HCT116 (cell line): ENCODE results near the gene MZT2B. TPM values are rescaled to one million over a fixed set of nuclear protein-coding genes. Genes with fewer than 3 reads are reported as not detected.
"Not testable (repeated sequence)": the region's sequence is repeated elsewhere in the genome, so short reads cannot be mapped to it uniquely, and the experiment has no call there.

Experiments used
- ATAC-seq: fragments of 200-7000 bp; cut with Tn5 transposase; 2 replicates; pipeline ENCODE4 v1.9.1; 2020; ENCODE audit warnings: mild to moderate bottlenecking, moderate library complexity
- BruUV-seq: library from RNA; stranded (reverse); fragments of 400-500 nt; replicated peaks from 2 replicates; lab custom pipeline; 2021; lab: Mats Ljungman, UMichigan
- CTCF ChIA-PET: fragments of 300-600 bp; sonication (Branson Sonifier 250); formaldehyde crosslinking; loops from one replicate; lab custom pipeline; 2021; ENCODE audit warnings: antibody characterized with exemption; lab: Charles Lee
- POLR2A ChIA-PET: fragments of 300-600, 350-600 bp; sonication (Branson Sonifier 250); formaldehyde crosslinking; loops from one replicate; lab custom pipeline; 2021; ENCODE audit warnings: antibody characterized with exemption; lab: Charles Lee
- RAD21 ChIA-PET, 2 experiments: fragments of 300-600 bp; sonication (Branson Sonifier 250); formaldehyde crosslinking; loops; one replicate each; lab custom pipeline; 2023; ENCODE audit warnings: low total read pairs in 2 of 2; ENCODE audit not compliant: uncharacterized antibody in 2 of 2, unreplicated experiment in 2 of 2, low non-redundant PET in 1 of 2; lab: Charles Lee
- DNase-seq: peaks from one replicate; pipeline ENCODE4 v3.0.0-alpha.2; 2010; ENCODE audit warnings: low read depth, low spot score
- H2AFZ ChIP-seq: fragments of 200-600 bp; shearing (Covaris generic), sonication (generic); 2 replicates; pipeline ENCODE4 v1.6.1; 2017; ENCODE audit warnings: low read depth, mixed run types, mixed read lengths, antibody characterized with exemption, low read length; ENCODE audit not compliant: poor library complexity, severe bottlenecking
- H3K27ac ChIP-seq: 2 replicates; pipeline ENCODE4 v1.5.1; 2012; ENCODE audit warnings: low read depth, low read length
- H3K27me3 ChIP-seq: fragments of 200-600 bp; sonication (generic); 2 replicates; pipeline ENCODE4 v1.6.1; 2016; ENCODE audit warnings: mixed run types, low read length, mixed read lengths; ENCODE audit not compliant: insufficient read depth
- H3K36me3 ChIP-seq, 2 experiments: fragments of 200-500 bp in 1 of 2; fragments of 200-600 bp in 1 of 2; sonication (Bioruptor generic) in 1 of 2; sonication (generic) in 1 of 2; 2 replicates each; pipeline versions ENCODE4 v1.5.1 to v1.6.1; 2014 to 2016; ENCODE audit warnings: low read length in 2 of 2, inconsistent platforms in 1 of 2, mixed read lengths in 1 of 2, mixed run types in 1 of 2; ENCODE audit not compliant: insufficient read depth in 2 of 2, control insufficient read depth in 1 of 2
- H3K4me1 ChIP-seq, 2 experiments: fragments of 200-600 bp in 1 of 2; sonication (generic) in 1 of 2; 2 replicates each; pipeline versions ENCODE4 v1.5.1 to v1.6.1; 2012 to 2017; ENCODE audit warnings: low read length in 2 of 2, inconsistent platforms in 1 of 2, mild to moderate bottlenecking in 1 of 2, mixed read lengths in 1 of 2, mixed run types in 1 of 2, moderate library complexity in 1 of 2; ENCODE audit not compliant: insufficient read depth in 2 of 2, control insufficient read depth in 1 of 2
- H3K4me2 ChIP-seq: fragments of 200-600 bp; sonication (generic); 2 replicates; pipeline ENCODE4 v1.6.1; 2017; ENCODE audit warnings: mixed run types, low read length, mixed read lengths
- H3K4me3 ChIP-seq, 2 experiments: fragments of 200-600 bp in 1 of 2; sonication (generic) in 1 of 2; replicated peaks in 1 of 2; 2 replicates each; pipeline ENCODE4 v1.5.1; 2011 to 2016; ENCODE audit warnings: low read length in 2 of 2, control low read depth in 1 of 2, low read depth in 1 of 2, mild to moderate bottlenecking in 1 of 2, mixed read lengths in 1 of 2, mixed run types in 1 of 2
- H3K79me2 ChIP-seq: fragments of 200-600 bp; sonication (generic); 2 replicates; pipeline ENCODE4 v1.6.1; 2017; ENCODE audit warnings: mild to moderate bottlenecking, mixed run types, low read length, moderate library complexity, mixed read lengths; ENCODE audit not compliant: insufficient read depth
- H3K9ac ChIP-seq: fragments of 200-600 bp; sonication (generic); 2 replicates; pipeline ENCODE4 v1.6.1; 2016; ENCODE audit warnings: low read length, mixed read lengths
- H3K9me2 ChIP-seq: fragments of 200-600 bp; sonication (generic), shearing (Covaris generic); 2 replicates; pipeline ENCODE4 v1.6.1; 2017; ENCODE audit warnings: mixed run types, mild to moderate bottlenecking, moderate library complexity; ENCODE audit not compliant: insufficient read depth
- H3K9me3 ChIP-seq, 2 experiments: fragments of 200-500 bp in 1 of 2; fragments of 200-600 bp in 1 of 2; sonication (Bioruptor generic) in 1 of 2; sonication (generic) in 1 of 2; 2 replicates each; pipeline ENCODE4 v1.6.1; 2014 to 2017; ENCODE audit warnings: low read length in 2 of 2, mixed read lengths in 2 of 2, inconsistent platforms in 1 of 2, low read depth in 1 of 2, mild to moderate bottlenecking in 1 of 2, mixed run types in 1 of 2, moderate library complexity in 1 of 2; ENCODE audit not compliant: control insufficient read depth in 1 of 2, insufficient read depth in 1 of 2
- H4K20me1 ChIP-seq: fragments of 200-600 bp; sonication (generic), shearing (Covaris generic); 2 replicates; pipeline ENCODE4 v1.6.1; 2017; ENCODE audit warnings: mixed run types, mild to moderate bottlenecking, moderate library complexity; ENCODE audit not compliant: insufficient read depth
- intact Hi-C: fragments of 100-400 bp; cut with micrococcal nuclease; formaldehyde crosslinking; loops from 2 replicates; pipeline ENCODE4 v1.10.0; 2022
- total RNA-seq: library from RNA; stranded (reverse); gene quantifications from one replicate; pipeline ENCODE4 v1.2.1, GENCODE V29; 2021; ENCODE audit not compliant: unreplicated experiment

The MZT2B gene
- total RNA-seq, 1 experiment from 2014 or later, result 334 TPM

DNA sequence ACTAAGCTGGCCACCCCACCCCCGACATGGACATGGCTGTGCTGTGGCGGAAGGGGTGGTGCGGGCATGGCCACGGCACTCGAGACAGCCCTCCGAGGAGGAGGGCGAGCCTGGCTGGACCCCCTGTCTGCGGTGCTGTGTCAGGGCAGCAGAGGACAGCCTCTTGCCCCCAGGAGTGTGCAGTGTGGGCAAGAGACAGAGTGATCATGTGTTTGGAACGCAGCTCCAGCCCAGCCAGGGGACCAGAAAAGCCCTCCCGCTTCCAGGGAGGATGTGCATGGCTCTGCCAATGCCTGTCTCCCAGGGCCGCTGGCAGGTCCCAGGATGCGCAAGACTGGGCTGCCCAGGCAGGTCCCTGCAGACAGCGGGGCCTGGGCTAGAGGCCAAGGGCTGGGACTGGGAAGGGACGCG lies 43.2 kb upstream of the MZT2B start:
- H3K27me3 ChIP-seq, H3K27ac ChIP-seq, CTCF ChIA-PET, H3K9me3 ChIP-seq, intact Hi-C loops, H4K20me1 ChIP-seq, H3K4me2 ChIP-seq, H3K9me2 ChIP-seq, H3K4me3 ChIP-seq, BruUV-seq, ATAC-seq, DNase-seq, H3K9ac ChIP-seq, POLR2A ChIA-PET, H3K79me2 ChIP-seq, H3K36me3 ChIP-seq, H2AFZ ChIP-seq, H3K4me1 ChIP-seq, RAD21 ChIA-PET: not testable (repeated sequence)

DNA sequence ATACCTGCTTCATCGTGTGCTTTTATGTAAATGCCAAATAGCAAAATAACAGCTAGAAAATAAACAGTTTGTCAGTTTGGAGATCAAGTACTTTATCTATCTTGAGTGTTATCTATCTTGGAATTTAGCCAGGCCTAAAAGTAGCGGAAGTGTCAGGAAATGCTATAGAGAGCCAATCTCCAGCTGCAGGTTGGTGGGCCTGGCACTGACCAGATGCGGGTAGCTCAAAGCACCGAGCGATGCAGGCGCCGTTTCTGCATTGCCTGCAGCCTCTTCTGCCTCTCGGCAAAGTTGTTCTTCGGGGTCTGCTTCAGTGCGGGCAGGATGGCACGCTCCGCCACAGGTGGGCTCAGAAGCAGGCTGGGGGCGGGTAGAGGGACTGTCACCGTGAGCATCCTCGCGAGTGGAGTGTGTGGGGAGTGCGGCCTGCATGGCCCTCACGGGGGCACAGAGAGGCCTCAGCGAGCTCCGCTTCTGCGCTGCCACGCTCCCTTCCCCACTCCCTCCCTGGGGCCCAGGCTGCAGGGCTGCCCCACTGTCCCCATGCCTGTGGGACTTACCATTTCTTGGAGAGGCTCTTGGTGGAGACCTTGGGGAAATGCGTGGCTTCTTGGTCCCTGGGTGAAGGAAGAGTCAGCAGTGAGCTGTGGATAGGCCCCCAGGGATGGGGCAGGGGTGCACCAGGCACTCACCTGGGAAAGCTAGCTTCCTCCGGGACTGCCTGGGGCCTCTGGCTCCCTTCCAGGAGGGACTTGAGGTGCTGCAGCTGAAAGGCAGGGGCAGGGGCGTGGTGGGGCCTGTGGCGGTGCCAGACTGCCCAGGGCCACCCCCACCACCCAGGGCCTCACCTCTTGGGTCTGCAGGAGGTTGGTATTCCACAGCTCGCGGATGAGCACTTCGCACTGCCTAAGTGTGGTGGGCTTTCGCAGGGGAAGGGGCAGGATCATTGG lies 42.5 kb upstream of the MZT2B start:
- intact Hi-C loops, POLR2A ChIA-PET, BruUV-seq: not testable (repeated sequence)

DNA sequence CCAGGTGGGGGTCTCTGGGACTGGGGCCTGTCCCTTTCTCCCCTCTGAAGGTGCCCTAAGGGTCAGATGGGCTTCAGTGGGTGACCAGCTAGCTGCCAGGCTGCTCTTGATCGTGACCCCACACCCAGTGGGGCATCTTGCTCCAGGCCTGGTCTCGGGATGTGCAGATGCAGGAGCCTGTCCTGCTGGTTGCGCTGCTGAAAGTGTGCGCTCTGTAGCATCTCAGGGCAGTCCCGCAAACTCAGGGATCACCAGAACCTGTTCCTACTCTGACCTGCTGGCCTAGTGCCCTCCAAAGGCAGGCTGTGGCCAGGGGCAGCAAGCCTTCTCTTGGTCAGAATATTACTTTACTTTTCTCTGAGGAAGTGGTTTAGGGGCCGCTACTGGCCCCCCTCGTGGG lies 41.5 kb upstream of the MZT2B start:
- H3K4me1 ChIP-seq, H3K9me3 ChIP-seq, H3K4me3 ChIP-seq, H3K9ac ChIP-seq, CTCF ChIA-PET, intact Hi-C loops, H3K27me3 ChIP-seq, H3K27ac ChIP-seq, H3K36me3 ChIP-seq, H3K79me2 ChIP-seq, DNase-seq, RAD21 ChIA-PET, H4K20me1 ChIP-seq, ATAC-seq, H3K9me2 ChIP-seq, H2AFZ ChIP-seq, BruUV-seq, H3K4me2 ChIP-seq, POLR2A ChIA-PET: not testable (repeated sequence)

More for the DNA sequence above, 42.5 kb upstream of the MZT2B start:
- CTCF ChIA-PET, H3K4me1 ChIP-seq, H3K4me3 ChIP-seq, H4K20me1 ChIP-seq, ATAC-seq, H3K9me3 ChIP-seq, DNase-seq, H2AFZ ChIP-seq, H3K79me2 ChIP-seq, H3K36me3 ChIP-seq, H3K9me2 ChIP-seq, H3K27ac ChIP-seq, H3K4me2 ChIP-seq, RAD21 ChIA-PET, H3K27me3 ChIP-seq, H3K9ac ChIP-seq: not testable (repeated sequence)

DNA sequence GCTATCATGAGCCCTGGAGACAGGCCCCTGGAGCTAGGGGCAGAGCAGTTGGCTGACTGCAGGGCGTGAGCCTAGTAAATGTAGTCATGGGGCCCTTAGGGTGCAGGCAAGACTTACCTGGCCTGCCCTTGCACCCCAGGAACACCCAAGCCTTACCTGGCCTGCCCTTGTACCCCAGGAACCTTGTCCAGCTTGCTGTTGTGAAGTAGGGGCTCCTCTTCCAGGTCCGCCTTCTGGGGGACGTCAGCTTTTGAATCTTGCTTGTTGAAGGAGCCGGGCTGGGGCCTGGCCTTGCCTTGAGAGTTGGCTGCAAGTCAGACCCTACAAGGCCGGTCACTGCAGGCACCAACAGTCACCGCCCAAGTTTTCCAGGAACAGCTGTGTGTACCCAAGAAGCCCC lies 41.1 kb upstream of the MZT2B start:
- RAD21 ChIA-PET, H3K4me3 ChIP-seq, POLR2A ChIA-PET, H3K9ac ChIP-seq, H3K27ac ChIP-seq, H3K27me3 ChIP-seq, H3K4me2 ChIP-seq, H3K36me3 ChIP-seq, H3K79me2 ChIP-seq, DNase-seq, intact Hi-C loops, ATAC-seq, H3K4me1 ChIP-seq, H3K9me2 ChIP-seq, H3K9me3 ChIP-seq, BruUV-seq, H4K20me1 ChIP-seq, H2AFZ ChIP-seq, CTCF ChIA-PET: not testable (repeated sequence)
